AG09319 (cell line): ENCODE measurements around the gene TTC39B.

Experiments used
- DNase-seq: peaks from one replicate; pipeline ENCODE4 v3.0.0-alpha.2; 2010; ENCODE audit warnings: low read depth; ENCODE audit errors: extremely low read depth
- CTCF ChIP-seq: IDR thresholded peaks from 2 replicates; pipeline ENCODE4 v1.5.1; 2011; ENCODE audit warnings: low read depth, mild to moderate bottlenecking, inconsistent platforms, low read length, moderate library complexity

Gene TTC39B

GRCh38 chr9:15137089-15137488, 169.9 kb downstream of the TTC39B start:
- no peak for DNase-seq
- no peak for TF ChIP-seq CTCF

- TF ChIP-seq CTCF: no peak
Observed at GRCh38 chr9:15136646-15137045, 170.4 kb downstream of the TTC39B start.

GRCh38 chr9:15135164-15135792, 171.7 kb downstream of the TTC39B start:
- DNase-seq: peak; percentile 50
- TF ChIP-seq CTCF: peak; percentile 97

More at GRCh38 chr9:15136646-15137045, 170.4 kb downstream of the TTC39B start:
- DNase-seq: no peak

- DNase-seq: no peak
- no peak for TF ChIP-seq CTCF
Observed at GRCh38 chr9:15133488-15133887, 173.5 kb downstream of the TTC39B start.

- no peak for DNase-seq
- TF ChIP-seq CTCF: no peak
Observed at GRCh38 chr9:15132091-15132490, 174.9 kb downstream of the TTC39B start.

GRCh38 chr9:15131094-15131493, 175.9 kb downstream of the TTC39B start:
- TF ChIP-seq CTCF: no peak
- no peak for DNase-seq

- DNase-seq: no peak
Observed at GRCh38 chr9:15127831-15128230, 179.2 kb downstream of the TTC39B start.

More at GRCh38 chr9:15127831-15128230, 179.2 kb downstream of the TTC39B start:
- TF ChIP-seq CTCF: no peak
